ENCODE measurements around the gene PIH1D1. TPM values are rescaled to one million over a fixed set of nuclear protein-coding genes. Genes with fewer than 3 reads are reported as not detected.
A peak's percentile ranks its signal among the peaks of the same experiment; 100 is the strongest.

Gene PIH1D1
- total RNA-seq, 1 experiment from 2014 or later = 148 TPM

DNA sequence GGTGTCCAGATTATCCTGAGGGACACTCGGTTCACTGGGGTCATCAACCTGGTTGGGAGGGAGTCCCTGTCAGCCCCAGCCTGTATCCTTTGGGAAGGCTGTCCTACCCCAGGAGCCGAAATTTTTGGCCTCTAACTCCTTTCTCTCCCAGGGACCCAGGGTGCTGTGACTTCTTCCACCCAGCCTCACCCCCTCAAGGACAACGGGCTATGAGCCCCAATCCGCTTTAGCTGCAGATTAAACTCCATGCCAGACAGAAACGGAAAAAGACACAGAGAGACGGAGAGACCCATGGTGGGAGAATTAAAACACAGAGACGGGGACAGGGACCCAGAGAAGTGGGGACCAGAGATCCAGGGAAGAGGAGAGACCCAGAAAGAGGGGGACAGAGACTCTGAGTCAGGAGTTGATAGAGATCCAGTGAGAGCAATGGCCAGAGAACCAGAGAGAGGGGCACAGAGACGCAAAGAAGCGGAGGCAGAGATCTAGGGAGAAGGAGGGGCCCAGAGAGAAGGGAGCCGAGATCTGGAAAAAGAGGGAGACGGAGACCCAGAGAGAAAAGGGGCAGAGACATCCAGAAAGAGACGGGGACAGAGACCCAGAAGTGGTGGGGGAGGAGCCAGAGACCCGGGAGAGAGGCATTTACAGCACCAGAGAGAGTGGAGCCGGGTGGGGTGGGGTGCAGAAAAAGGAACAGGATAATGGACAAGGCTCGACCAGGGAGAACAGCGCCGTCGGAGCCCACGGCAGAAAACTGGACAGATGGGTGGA is 11.0 kb downstream of the PIH1D1 start:
- DNase-seq (ENCODE audit: low spot score) = peak; percentile 61
- in situ Hi-C loops (cut with HindIII; ENCODE audit: low sequenced_read_pairs) = no loop called here

DNA sequence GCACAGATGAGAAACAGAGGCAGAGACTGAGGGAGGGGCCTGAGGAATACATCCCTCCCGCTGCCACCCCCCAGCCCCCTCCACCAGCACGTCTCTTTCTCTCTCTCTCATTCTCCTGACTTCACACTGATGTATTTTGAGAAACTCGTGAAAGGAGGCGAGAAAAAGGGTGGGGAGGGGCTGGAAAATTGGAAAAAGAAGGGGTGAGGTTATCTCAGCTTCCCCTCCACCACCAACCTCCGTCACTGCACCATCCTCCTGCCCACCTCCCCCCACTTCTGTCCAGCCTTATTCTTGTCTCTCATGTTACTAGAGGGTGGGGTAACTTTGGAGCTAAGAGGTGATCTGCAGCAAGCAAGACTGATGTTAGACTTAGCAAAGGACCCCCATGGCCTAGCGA is 11.8 kb downstream of the PIH1D1 start:
- in situ Hi-C loops (cut with HindIII; ENCODE audit: low sequenced_read_pairs) = no loop called here
- DNase-seq (ENCODE audit: low spot score) = no peak

DNA sequence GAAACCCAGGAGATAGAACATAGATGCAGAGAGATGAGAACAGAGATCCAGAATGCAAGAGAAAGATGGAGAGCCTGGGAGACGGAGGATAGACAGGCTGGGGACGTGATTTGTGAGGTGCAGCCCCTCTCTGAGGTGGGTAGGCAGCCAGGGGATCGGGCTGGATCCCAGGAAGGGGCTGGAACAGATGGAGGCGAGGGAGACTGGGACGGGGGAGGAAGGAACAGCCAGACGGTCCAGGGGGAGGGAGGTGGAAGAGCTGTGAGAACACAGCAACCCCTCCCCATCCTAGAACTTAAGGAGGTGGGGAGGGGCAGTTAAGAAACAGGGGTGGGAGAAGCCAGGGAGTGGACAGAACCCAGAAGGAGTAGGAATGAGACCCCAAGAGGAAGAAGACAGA is 13.4 kb downstream of the PIH1D1 start:
- in situ Hi-C loops (cut with HindIII; ENCODE audit: low sequenced_read_pairs) = no loop called here
- peak; percentile 77 for DNase-seq (ENCODE audit: low spot score)

DNA sequence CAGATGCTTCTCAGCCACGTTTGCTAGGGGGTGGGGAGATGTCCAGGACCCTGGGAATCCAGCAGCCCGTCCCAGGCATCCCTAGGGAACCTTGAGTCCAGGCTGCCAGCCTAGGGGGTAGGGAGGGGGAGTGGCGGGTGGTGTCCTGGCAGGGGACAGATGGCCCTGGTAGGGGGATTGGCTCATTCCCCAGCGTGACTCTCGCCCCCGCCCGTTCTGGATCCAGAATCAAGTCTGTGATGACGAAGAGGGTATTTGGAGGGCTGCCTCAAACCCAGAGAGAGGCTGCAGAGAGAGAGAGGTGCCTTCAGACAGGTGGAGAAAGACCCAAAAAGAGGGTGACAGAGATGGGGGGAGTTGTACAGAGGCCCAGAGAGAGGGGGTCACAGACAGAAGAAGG is 14.4 kb downstream of the PIH1D1 start:
- in situ Hi-C loops (cut with HindIII; ENCODE audit: low sequenced_read_pairs) = no loop called here

GRCh38 chr19:49436381-49437017 is 15.1 kb downstream of the PIH1D1 start:
- peak; percentile 73 for DNase-seq (ENCODE audit: low spot score)
- in situ Hi-C loops (cut with HindIII; ENCODE audit: low sequenced_read_pairs) = no loop called here

More for the DNA sequence above, 14.4 kb downstream of the PIH1D1 start:
- peak; percentile 94 for DNase-seq (ENCODE audit: low spot score)

DNA sequence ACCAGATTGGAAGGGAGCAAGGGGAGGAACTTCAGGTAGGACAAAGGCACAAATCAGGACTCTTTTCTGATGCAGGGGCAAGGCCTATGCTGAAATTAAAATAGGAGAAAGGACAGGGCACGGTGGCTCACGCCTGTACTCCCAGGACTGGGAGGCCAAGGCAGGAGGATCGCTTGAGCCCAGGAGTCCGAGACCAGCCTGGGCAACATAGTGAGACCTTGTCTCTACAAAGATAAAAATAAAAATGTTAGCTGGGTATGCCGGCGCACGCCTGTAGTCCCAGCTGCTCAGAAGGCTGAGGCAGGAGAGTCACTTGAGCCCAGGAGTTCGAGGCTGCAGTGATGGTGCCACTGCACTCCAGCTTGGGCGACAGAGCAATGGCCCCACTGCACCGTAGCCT is 15.9 kb downstream of the PIH1D1 start:
- no peak for DNase-seq (ENCODE audit: low spot score)
- in situ Hi-C loops (cut with HindIII; ENCODE audit: low sequenced_read_pairs) = no loop called here

DNA sequence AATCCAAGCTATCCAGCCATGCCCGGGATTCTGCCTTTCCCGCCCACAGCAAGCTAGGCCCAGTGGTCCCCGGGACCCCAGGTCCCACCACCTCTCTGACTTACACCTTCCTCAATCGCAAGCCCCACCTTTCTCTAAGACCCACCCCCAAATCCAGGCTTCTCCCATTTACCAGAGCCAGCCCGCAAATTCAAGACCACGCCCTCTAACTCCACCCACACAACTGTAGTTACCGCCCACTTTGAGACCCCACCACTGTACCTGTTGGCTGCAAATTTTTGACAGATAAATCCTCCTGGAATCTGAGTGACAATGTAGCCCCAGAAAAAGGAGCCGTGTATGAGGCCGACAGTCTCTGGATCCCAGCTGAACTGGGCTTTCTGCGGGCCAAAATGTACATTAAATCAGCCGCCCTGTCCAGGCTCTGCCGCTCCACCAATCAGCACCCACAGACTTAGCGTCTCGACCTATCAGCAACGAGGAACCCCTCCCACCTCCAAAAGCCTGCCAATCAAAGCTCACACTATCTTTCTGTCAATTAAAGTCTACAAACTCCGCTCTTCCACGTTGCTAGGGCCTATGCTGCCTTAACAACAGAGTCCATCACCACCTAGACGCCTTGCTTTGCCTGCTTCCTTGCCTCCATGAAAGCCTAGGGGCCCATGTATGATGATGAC is 16.6 kb downstream of the PIH1D1 start:
- DNase-seq (ENCODE audit: low spot score) = peak; percentile 92
- in situ Hi-C loops (cut with HindIII; ENCODE audit: low sequenced_read_pairs) = no loop called here

- in situ Hi-C loops (cut with HindIII; ENCODE audit: low sequenced_read_pairs) = no loop called here
- DNase-seq (ENCODE audit: low spot score) = peak; percentile 11
Measured at GRCh38 chr19:49433240-49433901, 18.2 kb downstream of the PIH1D1 start.

DNA sequence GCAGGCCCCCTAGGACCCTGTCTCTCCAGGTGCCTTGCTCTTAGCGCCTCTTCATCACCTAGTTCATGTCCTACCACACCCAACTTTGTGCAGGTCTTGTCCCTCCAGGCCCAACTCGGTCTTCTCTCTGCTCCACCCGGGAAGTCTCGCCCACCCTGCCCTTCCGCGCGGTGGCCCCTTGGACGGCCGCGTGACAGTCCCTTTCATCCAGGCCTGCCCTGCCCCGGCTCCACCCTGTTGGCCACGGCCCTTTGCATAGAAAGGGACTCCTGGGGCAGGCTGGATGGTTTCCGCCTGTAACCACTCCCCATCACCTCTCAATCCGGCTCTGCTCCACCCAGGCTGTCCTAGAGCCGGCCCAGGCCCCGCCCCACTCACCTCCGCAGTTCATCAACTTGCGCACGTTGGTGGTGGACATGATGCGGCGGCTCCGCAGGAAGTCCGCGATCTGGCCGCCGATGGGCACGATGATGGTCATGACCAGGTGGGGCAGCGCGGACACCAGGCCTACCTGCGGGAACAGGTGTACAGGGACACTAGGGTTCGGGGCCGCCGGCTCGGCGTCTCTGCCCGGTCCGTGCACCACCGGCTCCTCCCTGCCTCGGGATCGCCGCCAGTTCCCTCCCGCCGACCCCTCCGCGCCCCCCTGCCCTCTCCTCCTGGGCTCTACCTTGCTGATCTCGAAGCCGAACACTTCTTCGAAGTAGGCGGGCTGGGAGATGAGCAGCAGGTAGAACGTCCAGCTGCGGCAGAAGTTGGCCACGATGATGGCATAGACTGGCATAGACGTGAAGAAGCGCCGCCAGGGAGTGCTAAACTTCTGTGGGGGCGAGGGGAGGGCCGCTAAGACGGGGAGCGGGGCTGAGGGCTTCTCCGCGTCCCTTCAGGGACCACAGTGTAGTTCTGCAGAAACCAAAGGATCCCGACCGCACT is 19.2 kb downstream of the PIH1D1 start:
- DNase-seq (ENCODE audit: low spot score) = peak; percentile 37
- in situ Hi-C loops (cut with HindIII; ENCODE audit: low sequenced_read_pairs) = no loop called here

DNA sequence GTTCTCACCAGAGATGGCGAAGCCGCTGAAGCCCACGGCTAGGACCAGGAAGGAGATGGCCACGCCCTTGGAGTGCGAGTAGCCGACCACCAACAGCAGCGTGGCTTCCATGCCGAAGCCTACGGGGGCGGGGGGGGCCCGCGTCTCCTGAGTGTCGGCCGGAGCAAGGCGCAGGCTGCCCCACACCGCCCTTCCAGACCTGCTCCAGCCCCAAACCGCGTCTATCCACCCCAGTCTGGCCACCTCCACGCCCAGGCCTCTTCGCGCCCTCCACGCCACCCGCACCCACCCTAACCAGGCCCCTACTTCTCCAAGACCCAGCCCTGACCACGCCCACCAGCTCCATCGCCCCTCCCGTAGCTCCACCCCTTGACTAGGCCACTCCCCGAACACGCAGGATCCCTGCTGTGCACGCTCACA is 20.3 kb downstream of the PIH1D1 start:
- in situ Hi-C loops (cut with HindIII; ENCODE audit: low sequenced_read_pairs) = no loop called here
- peak; percentile 20 for DNase-seq (ENCODE audit: low spot score)

- in situ Hi-C loops (cut with HindIII; ENCODE audit: low sequenced_read_pairs) = no loop called here
- DNase-seq (ENCODE audit: low spot score) = peak; percentile 43
Measured at GRCh38 chr19:49430678-49431329, 20.8 kb downstream of the PIH1D1 start.

GRCh38 chr19:49430172-49430677 is 21.4 kb downstream of the PIH1D1 start:
- DNase-seq (ENCODE audit: low spot score) = peak; percentile 10

DNA sequence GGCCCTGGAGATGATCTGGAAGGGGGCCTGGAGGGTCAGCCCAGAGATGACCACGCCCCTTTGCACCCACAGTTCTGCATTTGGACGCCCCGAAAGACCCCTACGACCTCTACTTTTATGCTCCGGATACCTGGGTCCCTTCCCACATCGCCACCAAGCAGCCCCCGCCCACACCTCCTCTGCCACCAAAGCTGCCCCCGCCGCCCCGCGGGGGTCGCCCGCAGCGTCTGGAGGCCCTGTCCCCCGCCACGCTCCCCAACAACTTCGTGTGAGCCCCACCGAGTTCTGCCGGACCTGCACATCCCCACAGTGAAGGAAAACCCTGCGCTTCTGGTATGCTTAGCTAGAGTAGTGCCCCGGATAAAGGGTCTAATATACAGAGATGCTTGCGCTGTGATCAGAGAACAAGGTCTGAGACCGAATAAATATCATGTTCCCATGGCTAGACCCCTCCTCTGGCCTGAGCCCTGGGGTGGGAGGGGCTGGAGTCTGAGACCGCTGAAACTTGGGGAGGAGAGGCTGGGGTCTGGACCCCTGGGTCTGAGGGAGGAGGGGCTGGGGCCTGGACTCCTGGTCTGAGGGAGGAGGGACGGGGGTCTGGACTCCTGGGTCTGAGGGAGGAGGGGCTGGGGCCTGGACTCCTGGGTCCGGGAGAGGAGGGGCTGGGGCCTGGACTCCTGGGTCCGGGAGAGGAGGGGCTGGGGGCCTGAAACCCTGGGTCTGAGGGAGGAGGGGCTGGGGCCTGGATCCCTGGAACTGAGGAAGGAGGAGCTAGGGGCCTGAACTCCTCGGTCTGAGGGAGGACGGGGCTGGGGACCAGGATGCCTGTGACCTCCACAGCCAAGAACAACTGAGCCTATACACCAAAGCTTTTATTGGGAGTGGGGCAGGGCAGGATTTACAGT is 22.8 kb downstream of the PIH1D1 start:
- no peak for DNase-seq (ENCODE audit: low spot score)
- in situ Hi-C loops (cut with HindIII; ENCODE audit: low sequenced_read_pairs) = no loop called here

More at GRCh38 chr19:49430172-49430677, 21.4 kb downstream of the PIH1D1 start:
- in situ Hi-C loops (cut with HindIII; ENCODE audit: low sequenced_read_pairs) = no loop called here

DNA sequence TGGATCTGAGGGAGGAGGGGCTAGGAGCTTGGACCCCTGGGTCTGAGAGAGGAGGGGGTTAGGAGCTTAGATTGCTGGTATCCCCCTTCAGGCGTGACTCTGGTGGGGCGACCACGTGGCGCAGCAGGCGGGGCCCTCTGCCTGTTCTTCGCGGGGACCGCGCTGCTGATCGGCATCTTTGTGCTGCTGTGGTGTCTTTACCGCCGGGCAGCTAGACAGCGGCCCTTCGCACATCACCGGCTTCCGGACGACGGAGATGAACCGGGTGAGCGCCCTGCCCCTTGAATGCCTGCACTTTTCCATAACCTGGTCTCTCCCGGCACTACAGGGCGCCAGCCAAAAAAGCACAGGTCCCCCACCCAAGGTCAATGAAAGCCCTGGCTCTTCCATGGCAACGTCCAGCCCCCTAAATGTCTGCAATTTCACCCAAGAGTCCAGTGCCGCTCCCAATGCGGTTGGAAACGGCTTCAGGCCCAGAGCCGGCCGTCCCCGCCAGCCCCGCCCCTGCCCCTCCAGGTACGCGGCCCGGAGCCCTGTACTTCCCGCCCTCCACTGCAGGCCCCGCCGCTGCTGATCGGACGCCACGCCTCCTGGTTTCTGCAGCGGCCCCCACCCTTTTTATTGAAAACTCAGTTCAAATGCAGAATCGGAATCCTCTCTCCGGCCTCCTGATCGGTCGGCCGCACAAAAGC is 23.6 kb downstream of the PIH1D1 start:
- in situ Hi-C loops (cut with HindIII; ENCODE audit: low sequenced_read_pairs) = no loop called here
- DNase-seq (ENCODE audit: low spot score) = no peak

DNA sequence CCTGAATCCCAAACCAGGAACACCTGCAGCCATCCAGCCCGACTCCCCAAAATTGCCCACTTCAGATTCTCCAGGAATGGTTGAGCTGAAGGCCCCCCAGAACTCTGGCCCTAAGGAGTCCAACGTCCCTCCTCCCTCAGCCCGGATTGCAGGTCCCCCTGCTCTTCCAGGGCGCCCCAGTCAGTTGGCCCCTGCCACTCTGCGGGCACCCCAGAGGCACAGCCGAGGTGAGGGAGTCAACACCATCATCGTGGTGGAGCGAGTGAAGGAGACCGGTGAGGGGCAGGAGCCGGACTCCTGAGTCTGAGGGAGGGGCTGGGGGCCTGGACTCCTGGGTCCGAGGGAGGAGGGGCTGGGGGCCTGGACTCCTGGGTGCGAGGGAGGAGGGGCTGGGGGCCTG is 24.3 kb downstream of the PIH1D1 start:
- in situ Hi-C loops (cut with HindIII; ENCODE audit: low sequenced_read_pairs) = no loop called here
- DNase-seq (ENCODE audit: low spot score) = no peak

DNA sequence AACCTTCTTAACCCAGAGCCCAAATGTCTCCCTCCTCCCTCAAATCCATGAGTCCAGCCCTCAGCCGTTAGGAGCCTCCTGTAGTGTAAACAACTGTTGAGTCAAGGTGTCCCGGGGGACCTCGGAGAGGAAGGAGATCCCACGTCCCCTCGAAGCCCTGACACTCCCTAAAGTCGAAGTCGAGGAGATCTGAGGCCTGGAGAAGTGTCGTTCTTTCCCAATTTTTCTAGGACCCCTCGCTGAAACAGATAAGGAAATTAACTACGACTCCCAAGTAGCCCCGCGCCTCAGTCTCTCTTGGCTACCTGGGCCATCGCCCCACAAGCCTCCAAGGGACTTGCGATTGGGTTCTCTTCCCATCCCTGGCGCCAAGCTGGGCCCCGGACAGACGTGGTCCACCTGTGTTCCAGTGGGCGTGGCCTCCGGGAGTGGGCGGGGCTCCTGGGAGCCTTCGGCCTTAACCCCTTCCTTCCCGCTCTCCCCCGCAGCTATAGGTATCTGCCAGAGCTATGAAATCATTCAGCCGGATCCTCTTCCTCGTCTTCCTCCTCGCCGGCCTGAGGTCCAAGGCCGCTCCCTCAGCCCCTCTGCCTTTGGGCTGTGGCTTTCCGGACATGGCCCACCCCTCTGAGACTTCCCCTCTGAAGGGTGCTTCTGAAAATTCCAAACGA is 25.6 kb downstream of the PIH1D1 start:
- DNase-seq (ENCODE audit: low spot score) = no peak
- in situ Hi-C loops (cut with HindIII; ENCODE audit: low sequenced_read_pairs) = no loop called here
